ENCODE results near the gene ZNF581. TPM values are rescaled to one million over a fixed set of nuclear protein-coding genes. Genes with fewer than 3 reads are reported as not detected.

The ZNF581 gene
- total RNA-seq, 1 donor from 2014 or later, result 29.6 TPM

DNA sequence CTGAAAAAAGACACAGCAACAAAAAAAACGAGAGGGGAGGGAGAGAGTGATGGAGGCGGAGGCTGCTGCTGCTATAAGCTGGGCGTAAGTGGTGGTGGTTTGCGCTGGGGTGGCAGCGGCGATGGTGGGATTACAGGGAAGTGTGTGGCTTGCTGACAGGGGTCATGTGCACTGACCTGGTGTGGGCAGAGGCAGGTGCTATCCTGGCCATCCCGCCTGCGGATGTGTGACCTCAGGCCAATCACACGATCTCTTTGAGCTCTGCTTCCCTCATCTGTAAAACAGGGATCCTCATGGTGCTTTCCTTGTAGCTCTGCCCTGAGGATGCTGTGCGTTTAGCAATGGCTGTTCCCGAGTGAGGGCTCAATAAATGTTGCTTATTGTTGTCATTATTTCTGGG lies 5.9 kb upstream of the ZNF581 start:
- H3K36me3 Mint-ChIP-seq (ENCODE audit: unreplicated experiment), result peaks cover 10% of the 10 kb centered on the region
- no peak overlapping the region for H3K4me3 Mint-ChIP-seq (ENCODE audit: unreplicated experiment)
- H3K27ac Mint-ChIP-seq (ENCODE audit: unreplicated experiment), result no peak overlapping the region
- no peak for TF ChIP-seq CTCF (IDR thresholded peaks at IDR 0.05)
- no peak for DNase-seq (ENCODE audit: extremely low spot score, unreplicated experiment)
- peaks cover 59% of the 10 kb centered on the region for H3K4me1 Mint-ChIP-seq (ENCODE audit: unreplicated experiment)
- no peaks in the 10 kb centered on the region for H3K27me3 Mint-ChIP-seq (ENCODE audit: unreplicated experiment)
- H3K9me3 Mint-ChIP-seq (ENCODE audit: unreplicated experiment), result no peaks in the 10 kb centered on the region

DNA sequence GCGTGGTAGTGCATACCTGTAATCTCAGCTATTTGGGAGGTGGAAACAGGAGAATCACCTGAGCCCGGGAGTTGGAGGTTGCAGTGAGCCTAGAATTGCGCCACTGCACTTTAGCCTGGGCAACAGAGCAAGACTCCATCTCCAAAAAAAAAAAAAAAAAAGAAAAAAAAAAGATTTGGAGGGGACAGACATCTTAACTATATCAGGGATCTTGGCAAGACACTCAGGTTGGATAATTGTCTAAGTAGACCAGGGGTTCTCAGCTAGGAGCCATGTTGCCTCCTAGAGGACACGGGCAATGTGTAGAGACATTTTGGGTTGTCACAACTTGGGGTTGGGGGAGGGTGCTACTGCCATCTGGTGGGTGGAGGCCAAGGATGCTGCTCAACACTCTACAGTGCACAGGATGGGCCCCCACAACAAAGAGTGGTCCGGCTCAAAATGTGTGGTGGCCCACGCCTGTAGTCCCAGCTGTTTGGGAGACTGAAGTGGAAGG lies 4.5 kb upstream of the ZNF581 start:
- TF ChIP-seq CTCF (IDR thresholded peaks at IDR 0.05), result peak; percentile 60
- Mint-ChIP-seq H3K4me3 (ENCODE audit: unreplicated experiment) (peak overlapping the region; percentile 46), H3K9me3 (ENCODE audit: unreplicated experiment) (no peaks in the 10 kb centered on the region), H3K36me3 (ENCODE audit: unreplicated experiment) (peaks cover 10% of the 10 kb centered on the region), H3K27me3 (ENCODE audit: unreplicated experiment) (no peaks in the 10 kb centered on the region), H3K4me1 (ENCODE audit: unreplicated experiment) (peaks cover 67% of the 10 kb centered on the region), H3K27ac (ENCODE audit: unreplicated experiment) (peak overlapping the region; percentile 71)
- DNase-seq (ENCODE audit: extremely low spot score, unreplicated experiment), result no peak

DNA sequence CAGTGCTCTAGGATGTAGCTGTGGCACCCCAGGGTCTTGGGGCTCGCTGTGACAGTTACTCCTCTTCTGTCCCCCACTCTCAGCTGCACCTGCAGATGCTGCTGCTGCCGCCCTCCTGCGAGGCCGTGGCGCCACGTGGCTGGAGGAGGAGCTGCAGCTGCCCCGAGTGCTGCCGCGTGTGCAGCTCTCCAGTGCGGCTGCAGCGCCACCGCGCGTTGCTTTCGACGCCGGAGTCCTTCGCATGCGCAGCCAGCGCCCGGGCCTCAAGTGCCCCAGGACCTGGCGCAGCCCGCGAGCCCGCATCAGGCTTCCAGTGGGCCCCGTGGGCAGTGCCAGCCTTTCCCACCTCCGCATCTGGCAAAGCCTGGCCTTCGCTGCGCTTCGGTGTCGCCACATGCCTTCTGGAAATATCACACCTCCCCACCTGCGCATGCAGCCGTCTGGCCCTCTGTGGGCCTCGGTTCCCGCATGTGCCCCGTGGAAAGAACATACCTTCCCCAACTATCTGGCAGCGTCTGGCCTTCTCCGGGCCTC lies 3.3 kb upstream of the ZNF581 start:
- H3K4me3 Mint-ChIP-seq (ENCODE audit: unreplicated experiment), result peak overlapping the region; percentile 82
- H3K27ac Mint-ChIP-seq (ENCODE audit: unreplicated experiment), result peak overlapping the region; percentile 94

GRCh38 chr19:55640577-55641425 lies 2.6 kb upstream of the ZNF581 start, which contains the start of gene ZNF580:
TSS of gene ZNF580 (plus strand) at chr19:55641002. CDS start at chr19:55642509, 1,507 bp downstream.
- H3K36me3 Mint-ChIP-seq (ENCODE audit: unreplicated experiment), result peaks cover 8% of the 10 kb centered on the region
- no peaks in the 10 kb centered on the region for H3K27me3 Mint-ChIP-seq (ENCODE audit: unreplicated experiment)
- peak within 1 kb of the TSS; percentile 91 for H3K4me3 Mint-ChIP-seq (ENCODE audit: unreplicated experiment)
- peak; percentile 92 for DNase-seq (ENCODE audit: extremely low spot score, unreplicated experiment)
- no peak for TF ChIP-seq CTCF (IDR thresholded peaks at IDR 0.05)
- H3K4me1 Mint-ChIP-seq (ENCODE audit: unreplicated experiment), result peaks cover 67% of the 10 kb centered on the region
- peak within 1 kb of the TSS; percentile 94 for H3K27ac Mint-ChIP-seq (ENCODE audit: unreplicated experiment)
- H3K9me3 Mint-ChIP-seq (ENCODE audit: unreplicated experiment), result no peaks in the 10 kb centered on the region

More for the DNA sequence above, 3.3 kb upstream of the ZNF581 start:
- peaks cover 69% of the 10 kb centered on the region for H3K4me1 Mint-ChIP-seq (ENCODE audit: unreplicated experiment)
- no peaks in the 10 kb centered on the region for H3K27me3 Mint-ChIP-seq (ENCODE audit: unreplicated experiment)
- H3K36me3 Mint-ChIP-seq (ENCODE audit: unreplicated experiment), result peaks cover 7% of the 10 kb centered on the region
- TF ChIP-seq CTCF (IDR thresholded peaks at IDR 0.05), result peak; percentile 21
- no peaks in the 10 kb centered on the region for H3K9me3 Mint-ChIP-seq (ENCODE audit: unreplicated experiment)
- DNase-seq (ENCODE audit: extremely low spot score, unreplicated experiment), result no peak
